ENCODE data around the gene CEMIP.

The CEMIP gene

DNA sequence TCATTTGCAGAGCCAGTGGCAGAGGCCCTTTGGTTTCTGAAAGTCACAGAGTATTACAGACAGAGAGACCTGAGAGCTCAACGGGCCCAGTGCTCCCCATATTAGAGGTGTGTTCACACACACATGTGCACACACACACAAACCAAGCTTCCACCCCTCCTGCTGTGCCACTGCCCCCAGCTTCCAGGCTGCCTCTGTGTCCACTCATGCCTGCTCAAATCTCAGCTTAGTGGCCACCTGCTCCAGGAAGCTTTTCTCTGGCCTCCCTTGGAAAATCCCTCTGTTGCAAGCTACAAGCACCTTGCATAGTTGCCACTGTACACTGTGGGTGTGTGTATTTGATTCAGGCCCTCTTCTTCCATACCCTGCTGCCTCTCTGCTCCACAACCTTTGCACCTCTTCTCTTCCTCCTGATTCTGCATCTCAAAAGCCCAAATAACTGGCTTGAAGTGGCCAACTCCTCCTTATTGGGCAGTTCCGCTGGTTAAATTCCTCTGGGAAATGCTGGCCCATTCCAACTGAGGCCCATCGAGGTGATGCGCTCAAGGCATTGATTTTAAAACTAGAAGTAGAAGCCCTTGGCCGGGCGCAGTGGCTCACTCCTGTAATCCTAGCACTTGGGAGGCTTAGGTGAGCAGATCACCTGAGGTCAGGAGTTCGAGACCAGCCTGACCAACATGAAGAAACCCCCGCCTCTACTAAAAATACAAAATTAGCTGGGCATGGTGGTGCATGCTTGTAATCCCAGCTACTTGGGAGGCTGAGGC, 187.4 kb downstream of the CEMIP start:
- DNase-seq = no peak

- DNase-seq = no peak
These were observed 188.3 kb downstream of the CEMIP start for GRCh38 chr15:80967451-80967850.

GRCh38 chr15:80967991-80968510, 188.9 kb downstream of the CEMIP start:
- DNase-seq = no peak

GRCh38 chr15:80969316-80969715, 190.1 kb downstream of the CEMIP start:
- no peak for DNase-seq

DNA sequence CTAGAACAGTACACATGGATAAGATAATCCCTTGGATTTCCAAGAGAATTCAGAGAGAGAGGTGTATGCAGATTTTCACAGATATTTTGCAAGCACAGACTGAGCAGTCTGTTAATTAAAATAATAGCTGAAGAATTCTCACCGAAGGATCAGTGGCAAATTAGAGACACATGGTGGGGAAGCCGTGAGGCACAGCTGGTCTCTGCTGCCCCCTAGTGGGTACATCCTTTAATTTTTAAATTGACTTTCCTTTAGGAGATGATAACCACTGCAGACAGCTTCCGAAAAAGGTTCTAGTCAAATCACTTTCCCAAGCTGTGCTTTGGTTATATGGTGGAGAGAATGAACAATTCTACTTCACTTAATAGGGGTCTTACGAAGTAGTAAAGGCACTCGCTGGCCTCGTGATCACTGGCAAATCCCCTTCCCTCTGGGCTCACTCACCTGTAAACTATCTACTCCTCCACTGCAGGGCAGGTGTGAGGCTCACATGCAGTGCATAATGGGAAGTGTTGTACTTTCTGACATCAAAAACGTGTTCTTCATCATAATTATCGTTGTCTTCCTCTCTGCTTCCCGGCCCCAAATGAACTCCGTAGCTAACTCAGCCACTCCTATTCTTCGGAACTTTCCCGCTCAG, 191.0 kb downstream of the CEMIP start:
- peak; percentile 48 to 58 for DNase-seq

DNA sequence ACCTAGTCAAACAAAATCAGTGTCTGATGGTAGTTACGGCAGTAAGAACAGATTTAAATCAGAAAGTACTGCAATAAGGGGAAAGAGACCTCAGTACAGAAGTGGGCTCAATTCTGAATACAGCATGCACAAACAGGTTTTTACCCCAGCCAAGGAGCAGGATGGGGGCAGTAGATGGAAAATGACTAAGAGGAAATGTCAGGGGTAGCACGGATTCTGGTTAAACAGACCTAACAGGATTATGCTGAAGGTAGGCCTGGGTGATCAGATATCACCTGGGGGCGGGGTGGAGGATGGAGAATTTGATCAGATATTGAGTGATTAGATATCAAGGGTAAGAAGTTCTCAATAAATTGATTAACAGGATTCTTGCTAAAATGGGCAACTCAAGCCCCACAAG, 191.5 kb downstream of the CEMIP start:
- no peak for DNase-seq

DNA sequence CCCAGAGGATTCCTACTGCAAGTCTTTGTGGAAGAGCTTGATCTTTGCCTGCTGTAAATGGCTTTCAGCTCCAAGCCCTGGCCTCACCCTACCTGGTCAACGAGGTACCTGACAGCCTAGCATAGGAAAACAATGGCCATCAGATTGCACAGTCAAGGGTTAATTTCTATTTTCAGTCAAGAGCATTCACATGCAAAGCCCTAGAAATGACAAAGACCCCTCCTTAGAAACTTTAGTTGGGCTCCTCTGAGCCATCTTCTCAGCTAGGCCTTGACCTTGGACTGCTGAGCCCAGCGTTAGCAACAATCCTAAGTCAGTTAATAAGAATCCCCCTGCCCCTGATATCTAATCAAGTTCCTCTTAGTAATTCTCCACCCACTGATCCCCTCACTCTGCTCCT, 192.0 kb downstream of the CEMIP start:
- no peak for DNase-seq

GRCh38 chr15:80972276-80972675, 193.1 kb downstream of the CEMIP start:
- no peak for DNase-seq

DNA sequence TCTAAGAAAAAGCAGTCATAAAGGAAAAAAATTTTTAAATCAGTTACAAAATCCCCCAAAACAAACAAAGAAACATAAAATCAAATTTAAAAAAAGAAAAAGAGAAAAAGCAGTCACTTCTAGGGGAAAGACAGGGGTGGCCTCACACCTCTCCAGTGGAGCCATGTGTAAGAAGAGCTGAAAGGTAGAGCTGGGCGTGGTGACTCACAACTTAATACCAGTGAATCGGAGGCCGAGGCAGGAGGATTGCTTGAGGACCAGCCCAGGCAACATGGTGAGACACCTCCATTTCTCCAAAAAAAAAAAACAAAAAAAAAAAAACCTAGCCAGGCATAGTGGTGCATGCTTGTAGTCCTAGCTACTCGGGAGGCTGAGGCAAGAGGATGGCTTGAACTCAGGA, 195.7 kb downstream of the CEMIP start:
- DNase-seq = no peak

DNA sequence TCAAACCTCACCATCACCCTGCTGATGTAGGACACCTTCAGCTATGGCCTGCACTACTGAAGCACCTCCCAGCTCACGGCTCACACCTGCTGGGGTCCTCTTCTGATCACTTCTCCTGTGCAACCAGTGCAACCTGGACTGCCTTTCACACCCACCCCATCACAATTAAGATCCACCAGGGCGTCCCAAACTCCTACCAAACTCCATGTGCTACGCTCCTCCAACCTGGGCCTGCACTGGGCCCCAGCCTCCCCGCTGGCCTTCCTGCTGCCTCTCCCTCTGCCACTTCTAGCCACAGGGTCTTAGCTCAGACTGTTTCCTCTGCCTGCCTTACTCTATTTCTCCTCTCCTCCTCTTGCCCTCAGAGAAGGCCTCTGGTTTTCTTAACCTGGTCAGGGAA, 197.7 kb downstream of the CEMIP start:
- DNase-seq = no peak

- DNase-seq = peak; percentile 33 to 53
These were observed 198.5 kb downstream of the CEMIP start for GRCh38 chr15:80977627-80978036.

- DNase-seq = no peak
These were observed 199.6 kb downstream of the CEMIP start for GRCh38 chr15:80978685-80979329.

DNA sequence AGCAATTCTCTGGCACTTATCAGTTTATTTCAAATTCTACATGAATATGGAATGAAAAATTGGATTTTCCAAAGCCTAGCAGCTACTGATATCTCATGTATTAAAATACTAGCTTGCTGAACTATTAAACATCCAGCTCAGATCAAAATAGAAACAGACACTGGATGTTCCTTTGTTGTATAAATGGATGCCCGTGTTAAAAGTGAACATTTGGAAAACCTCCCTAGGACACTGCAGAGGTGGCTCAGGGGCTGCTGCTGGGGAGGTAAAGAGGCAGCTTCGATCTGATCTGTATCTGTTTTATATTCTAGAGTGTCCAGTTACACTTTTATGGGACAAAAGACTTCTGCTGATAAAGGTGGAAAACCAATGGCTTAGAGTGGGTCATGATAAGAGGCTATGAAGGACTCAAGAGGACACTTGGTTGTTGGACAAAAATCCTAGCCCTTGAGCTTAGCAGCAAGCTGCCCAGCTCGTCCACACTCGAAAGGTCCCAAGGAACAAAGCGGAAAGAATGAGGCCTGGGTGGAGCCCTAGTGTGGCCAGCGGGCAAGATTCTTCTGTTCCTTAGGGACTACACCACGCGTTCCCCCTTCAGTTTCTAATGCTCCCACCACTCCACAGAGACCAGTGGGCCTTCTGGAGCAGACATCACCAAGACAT, 200.5 kb downstream of the CEMIP start:
- DNase-seq = no peak

GRCh38 chr15:80982205-80982604, 203.0 kb downstream of the CEMIP start:
- DNase-seq = no peak

DNA sequence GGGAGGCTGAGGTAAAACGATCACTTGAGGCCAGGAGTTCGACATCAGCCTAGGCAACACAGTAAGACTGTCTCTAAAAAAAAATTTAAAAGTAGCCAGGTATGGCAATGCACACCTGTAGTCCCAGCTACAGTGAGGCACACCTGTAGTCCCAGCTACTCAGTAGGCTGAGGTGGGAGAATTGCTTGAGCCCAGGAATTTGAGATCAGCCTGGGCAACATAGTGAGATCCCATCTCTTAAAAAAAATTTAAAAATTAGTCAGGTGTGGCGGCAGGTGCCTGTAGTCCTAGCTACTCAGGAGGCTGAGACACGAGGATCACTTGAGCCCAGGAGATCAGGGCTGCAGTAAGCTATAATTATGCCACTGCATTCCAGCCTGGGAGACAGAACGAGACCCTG, 203.7 kb downstream of the CEMIP start:
- no peak for DNase-seq

DNA sequence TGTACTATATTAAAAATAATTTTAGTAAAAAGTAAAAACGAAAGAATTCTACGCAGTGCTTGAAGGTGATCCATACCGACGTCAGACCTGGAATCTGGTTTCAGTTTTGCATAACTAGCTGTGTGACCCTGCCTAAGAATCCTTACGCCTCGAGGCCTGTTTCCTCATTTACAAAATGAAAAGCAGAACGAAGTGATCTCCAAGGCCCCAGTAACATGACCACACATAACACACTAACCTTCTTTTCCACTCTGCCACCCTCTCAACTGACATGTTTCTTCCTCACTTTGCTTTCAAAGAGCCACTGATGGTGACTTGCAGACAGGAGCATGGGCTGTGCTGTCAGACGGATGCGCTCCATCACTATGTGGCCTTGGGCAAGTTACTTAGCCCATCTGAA, 205.7 kb downstream of the CEMIP start:
- DNase-seq = peak; percentile 90 to 93

DNA sequence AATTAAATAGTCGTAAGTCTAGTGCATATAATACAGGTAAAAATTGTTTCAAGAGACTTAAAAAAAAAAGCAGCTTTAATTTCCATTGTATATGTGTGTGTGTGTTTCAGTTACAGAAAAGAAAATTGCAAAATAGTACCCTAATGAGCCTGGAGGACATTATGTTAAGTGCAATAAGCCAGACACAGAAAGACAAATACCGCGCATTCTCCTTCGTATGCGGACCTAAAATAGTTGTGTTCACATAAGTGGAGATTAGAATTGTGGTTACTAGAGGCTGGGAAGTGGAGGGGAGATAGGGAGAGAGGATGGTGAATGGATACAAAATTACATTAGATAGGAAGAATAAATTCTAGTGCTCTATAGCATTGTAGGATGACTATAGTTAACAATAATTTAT, 206.8 kb downstream of the CEMIP start:
- no peak for DNase-seq

- DNase-seq = no peak
These were observed 207.3 kb downstream of the CEMIP start for GRCh38 chr15:80986487-80986886.

GRCh38 chr15:80988148-80988796, 209.1 kb downstream of the CEMIP start:
- DNase-seq = no peak

- peak in 1 of 2 experiments; percentile 8 for DNase-seq
These were observed 209.9 kb downstream of the CEMIP start for GRCh38 chr15:80989081-80989517.

- peak; percentile 87 to 91 for DNase-seq
These were observed 210.6 kb downstream of the CEMIP start, which contains the start of gene MESD for GRCh38 chr15:80989518-80990478. TSS of gene MESD (minus strand) at chr15:80989819. CDS start at chr15:80989791, 28 bp downstream.
